PC-3 (cell line): ENCODE measurements around the gene PCSK9. TPM values are rescaled to one million over a fixed set of nuclear protein-coding genes. Genes with fewer than 3 reads are reported as not detected.

Experiments used
- ATAC-seq: fragments of 200-7000 bp; cut with Tn5 transposase; 2 replicates; pipeline ENCODE4 v1.9.1; 2020; ENCODE audit warnings: mild to moderate bottlenecking, moderate library complexity
- BruUV-seq: library from RNA; stranded (reverse); fragments of 400-500 nt; replicated peaks from 2 replicates; lab custom pipeline; 2021; lab: Mats Ljungman, UMichigan
- CTCF ChIA-PET: fragments of 300-600 bp; sonication (Branson Sonifier 250); formaldehyde crosslinking; loops from one replicate; lab custom pipeline; 2022; ENCODE audit warnings: antibody characterized with exemption; lab: Charles Lee
- POLR2A ChIA-PET: fragments of 300-600 bp; sonication (Branson Sonifier 250); formaldehyde crosslinking; loops from one replicate; lab custom pipeline; 2022; ENCODE audit warnings: antibody characterized with exemption; ENCODE audit not compliant: unreplicated experiment; lab: Charles Lee
- DNase-seq: peaks from one replicate; pipeline ENCODE4 v3.0.0-alpha.2; 2015
- H2AFZ ChIP-seq: fragments of 300-600 bp; sonication (generic); 2 replicates; pipeline ENCODE4 v1.6.0; 2016; ENCODE audit warnings: antibody characterized with exemption, low read length
- H3F3A ChIP-seq: fragments of 300-600 bp; sonication (generic); one replicate; pipeline ENCODE4 v1.6.0; 2017; ENCODE audit warnings: antibody characterized with exemption, low read length, control low read depth, mild to moderate bottlenecking; ENCODE audit not compliant: unreplicated experiment
- H3K27ac ChIP-seq: fragments of 300-600 bp; sonication (generic); 2 replicates; pipeline ENCODE4 v1.5.1; 2016; ENCODE audit warnings: mild to moderate bottlenecking, low read length
- H3K27me3 ChIP-seq: fragments of 300-600 bp; sonication (generic); 2 replicates; pipeline ENCODE4 v1.6.1; 2016; ENCODE audit warnings: low read length, mixed read lengths
- H3K36me3 ChIP-seq: fragments of 300-600 bp; sonication (generic); 2 replicates; pipeline ENCODE4 v1.6.1; 2016; ENCODE audit warnings: low read depth, mixed run types, low read length, mixed read lengths
- H3K4me1 ChIP-seq: fragments of 300-600 bp; sonication (generic); 2 replicates; pipeline ENCODE4 v1.5.1; 2016; ENCODE audit warnings: low read length; ENCODE audit not compliant: insufficient read depth
- H3K4me2 ChIP-seq: fragments of 300-600 bp; sonication (generic); 2 replicates; pipeline ENCODE4 v1.6.0; 2016; ENCODE audit warnings: low read length
- H3K4me3 ChIP-seq: fragments of 300-600 bp; sonication (generic); 2 replicates; pipeline ENCODE4 v1.5.1; 2016; ENCODE audit warnings: mild to moderate bottlenecking, low read length, mixed read lengths
- H3K79me2 ChIP-seq: fragments of 300-600 bp; sonication (generic); 2 replicates; pipeline ENCODE4 v1.6.1; 2017; ENCODE audit warnings: low read length, mixed read lengths
- H3K9ac ChIP-seq: fragments of 300-600 bp; sonication (generic); 2 replicates; pipeline ENCODE4 v1.6.0; 2016; ENCODE audit warnings: mild to moderate bottlenecking, low read length
- H3K9me2 ChIP-seq: fragments of 300-600 bp; sonication (generic); replicated peaks from 2 replicates; pipeline ENCODE4 v1.6.1; 2016; ENCODE audit warnings: mixed run types, low read length, mixed read lengths
- H3K9me3 ChIP-seq: fragments of 300-600 bp; sonication (generic); 2 replicates; pipeline ENCODE4 v1.6.1; 2016; ENCODE audit warnings: low read length, mixed read lengths
- H4K20me1 ChIP-seq: fragments of 300-600 bp; sonication (generic); 2 replicates; pipeline ENCODE4 v1.6.1; 2016; ENCODE audit warnings: low read length, mixed read lengths
- EZH2 ChIP-seq: fragments of 300-600 bp; sonication (generic); IDR thresholded peaks from one replicate; pipeline ENCODE4 v1.6.1; 2017; ENCODE audit warnings: antibody characterized with exemption, mild to moderate bottlenecking, low read length; ENCODE audit not compliant: unreplicated experiment
- EZH2phosphoT487 ChIP-seq: fragments of 300-600 bp; sonication (generic); IDR thresholded peaks from 2 replicates; pipeline ENCODE4 v1.6.1; 2018; ENCODE audit warnings: mild to moderate bottlenecking, antibody characterized with exemption, low read length, borderline replicate concordance
- intact Hi-C: fragments of 100-400 bp; cut with micrococcal nuclease; formaldehyde crosslinking; loops from 2 replicates; pipeline ENCODE4 v1.9.0; 2023
- total RNA-seq: library from RNA; depleted of rRNA; stranded (reverse); fragments of >200 nt; gene quantifications from 2 replicates; pipeline ENCODE4 v1.2.3, GENCODE V29; 2014
- TF ChIP-seq, protein P1 (sequence below): fragments of 300-600 bp; sonication (generic); conservative IDR thresholded peaks from 2 replicates; pipeline ENCODE4 v1.5.1; 2017; ENCODE audit warnings: antibody characterized with exemption, low read depth, mild to moderate bottlenecking, low read length

The PCSK9 gene
- total RNA-seq, 1 experiment from 2014 or later: 6.8 TPM

DNA sequence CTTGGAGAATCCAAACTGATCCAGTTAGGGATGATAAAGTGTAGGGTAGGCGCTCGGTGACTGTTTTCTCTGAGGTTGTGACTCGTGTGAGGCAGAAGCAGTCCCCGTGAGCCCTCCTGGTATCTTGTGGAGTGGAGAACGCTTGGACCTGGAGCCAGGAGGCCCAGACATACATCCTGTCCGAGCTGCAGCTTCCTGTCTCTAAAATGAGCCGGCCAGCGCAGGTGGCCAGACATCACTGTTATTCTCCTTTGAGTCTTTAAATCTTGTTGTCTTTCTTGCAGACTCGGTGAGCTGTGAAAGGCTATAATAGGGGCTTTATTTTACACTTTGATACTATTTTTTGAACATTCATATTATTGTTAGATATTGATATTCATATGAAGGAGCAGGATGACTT is 12.3 kb downstream of the PCSK9 start:
- intact Hi-C loops: no loop called here
- Histone ChIP-seq H3K9me2 (no peaks in the 10 kb centered on the region), H3K9ac (no peak overlapping the region), H3K27me3 (no peaks in the 10 kb centered on the region), H3K4me1 (no peaks in the 10 kb centered on the region), H2AFZ (no peak overlapping the region), H3K79me2 (no peaks in the 10 kb centered on the region), H3F3A (no peaks in the 10 kb centered on the region), H4K20me1 (no peaks in the 10 kb centered on the region), H3K27ac (no peak overlapping the region), H3K4me3 (no peak overlapping the region), H3K36me3 (no peaks in the 10 kb centered on the region), H3K9me3 (no peaks in the 10 kb centered on the region), H3K4me2 (no peak overlapping the region)
- no peak for TF ChIP-seq EZH2
- TF ChIP-seq EZH2phosphoT487: no peak
- TF ChIP-seq, protein P1, sequence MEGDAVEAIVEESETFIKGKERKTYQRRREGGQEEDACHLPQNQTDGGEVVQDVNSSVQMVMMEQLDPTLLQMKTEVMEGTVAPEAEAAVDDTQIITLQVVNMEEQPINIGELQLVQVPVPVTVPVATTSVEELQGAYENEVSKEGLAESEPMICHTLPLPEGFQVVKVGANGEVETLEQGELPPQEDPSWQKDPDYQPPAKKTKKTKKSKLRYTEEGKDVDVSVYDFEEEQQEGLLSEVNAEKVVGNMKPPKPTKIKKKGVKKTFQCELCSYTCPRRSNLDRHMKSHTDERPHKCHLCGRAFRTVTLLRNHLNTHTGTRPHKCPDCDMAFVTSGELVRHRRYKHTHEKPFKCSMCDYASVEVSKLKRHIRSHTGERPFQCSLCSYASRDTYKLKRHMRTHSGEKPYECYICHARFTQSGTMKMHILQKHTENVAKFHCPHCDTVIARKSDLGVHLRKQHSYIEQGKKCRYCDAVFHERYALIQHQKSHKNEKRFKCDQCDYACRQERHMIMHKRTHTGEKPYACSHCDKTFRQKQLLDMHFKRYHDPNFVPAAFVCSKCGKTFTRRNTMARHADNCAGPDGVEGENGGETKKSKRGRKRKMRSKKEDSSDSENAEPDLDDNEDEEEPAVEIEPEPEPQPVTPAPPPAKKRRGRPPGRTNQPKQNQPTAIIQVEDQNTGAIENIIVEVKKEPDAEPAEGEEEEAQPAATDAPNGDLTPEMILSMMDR: no peak
- POLR2A ChIA-PET: no interaction called here
- DNase-seq: no peak
- CTCF ChIA-PET: no interaction called here
- no TSS peak for BruUV-seq
- no peak for ATAC-seq

DNA sequence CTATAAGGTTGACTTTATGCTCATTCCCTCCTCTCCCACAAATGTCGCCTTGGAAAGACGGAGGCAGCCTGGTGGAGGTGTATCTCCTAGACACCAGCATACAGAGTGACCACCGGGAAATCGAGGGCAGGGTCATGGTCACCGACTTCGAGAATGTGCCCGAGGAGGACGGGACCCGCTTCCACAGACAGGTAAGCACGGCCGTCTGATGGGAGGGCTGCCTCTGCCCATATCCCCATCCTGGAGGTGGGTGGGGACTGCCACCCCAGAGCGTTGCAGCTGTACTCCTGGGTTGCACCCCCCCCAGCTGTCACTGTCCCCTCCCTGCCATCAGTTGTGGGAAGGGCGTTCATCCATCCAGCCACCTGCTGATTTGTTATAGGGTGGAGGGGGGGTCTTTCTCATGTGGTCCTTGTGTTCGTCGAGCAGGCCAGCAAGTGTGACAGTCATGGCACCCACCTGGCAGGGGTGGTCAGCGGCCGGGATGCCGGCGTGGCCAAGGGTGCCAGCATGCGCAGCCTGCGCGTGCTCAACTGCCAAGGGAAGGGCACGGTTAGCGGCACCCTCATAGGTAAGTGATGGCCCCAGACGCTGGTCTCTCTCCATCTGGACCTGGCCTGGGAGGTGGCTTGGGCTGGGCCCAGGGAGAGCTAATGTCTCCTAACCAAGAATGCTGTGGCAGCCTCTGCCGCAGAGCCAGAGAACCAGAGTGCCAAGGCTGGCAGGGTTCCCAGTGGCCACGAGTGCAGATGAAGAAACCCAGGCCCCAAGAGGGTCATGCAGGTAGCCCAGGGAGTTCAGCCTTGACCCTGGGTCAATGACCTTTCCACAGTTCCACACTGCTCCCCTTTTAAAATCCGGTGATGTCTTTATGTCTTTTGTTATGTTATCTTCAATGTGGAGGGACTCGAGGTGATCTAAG is 13.1 kb downstream of the PCSK9 start:
- no peaks in the 10 kb centered on the region for H4K20me1 ChIP-seq
- no peak for ATAC-seq

More for the DNA sequence above, 13.1 kb downstream of the PCSK9 start:
- BruUV-seq: no TSS peak
- H3K9me2 ChIP-seq: no peaks in the 10 kb centered on the region
- no peaks in the 10 kb centered on the region for H3F3A ChIP-seq
- H3K4me2 ChIP-seq: no peak overlapping the region
- no peaks in the 10 kb centered on the region for H3K9me3 ChIP-seq
- no peaks in the 10 kb centered on the region for H3K4me1 ChIP-seq
- no peaks in the 10 kb centered on the region for H3K79me2 ChIP-seq
- no peak overlapping the region for H3K9ac ChIP-seq
- TF ChIP-seq, protein P1: no peak
- TF ChIP-seq EZH2: no peak
- no peak for TF ChIP-seq EZH2phosphoT487
- no peaks in the 10 kb centered on the region for H3K27me3 ChIP-seq
- DNase-seq: no peak
- ChIA-PET POLR2A (no interaction called here), CTCF (no interaction called here)
- no peak overlapping the region for H3K27ac ChIP-seq
- H3K4me3 ChIP-seq: no peak overlapping the region
- no peaks in the 10 kb centered on the region for H3K36me3 ChIP-seq
- H2AFZ ChIP-seq: no peak overlapping the region
- intact Hi-C loops: no loop called here
